ENCODE measurements around the gene ASH1L.
"Not testable (repeated sequence)": the region's sequence is repeated elsewhere in the genome, so short reads cannot be mapped to it uniquely, and the experiment has no call there.

The ASH1L gene

DNA sequence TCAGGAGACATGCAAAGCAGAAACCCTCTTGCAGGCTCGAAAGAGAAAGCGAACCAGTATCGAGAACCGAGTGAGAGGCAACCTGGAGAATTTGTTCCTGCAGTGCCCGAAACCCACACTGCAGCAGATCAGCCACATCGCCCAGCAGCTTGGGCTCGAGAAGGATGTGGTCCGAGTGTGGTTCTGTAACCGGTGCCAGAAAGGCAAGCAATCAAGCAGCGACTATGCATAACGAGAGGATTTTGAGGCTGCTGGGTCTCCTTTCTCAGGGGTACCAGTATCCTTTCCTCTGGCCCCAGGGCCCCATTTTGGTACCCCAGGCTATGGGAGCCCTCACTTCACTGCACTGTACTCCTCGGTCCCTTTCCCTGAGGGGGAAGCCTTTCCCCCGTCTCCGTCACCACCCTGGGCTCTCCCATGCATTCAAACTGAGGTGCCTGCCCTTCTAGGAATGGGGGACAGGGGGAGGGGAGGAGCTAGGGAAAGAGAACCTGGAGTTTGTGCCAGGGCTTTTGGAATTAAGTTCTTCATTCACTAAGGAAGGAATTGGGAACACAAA lies 128.7 kb downstream of the ASH1L start:
- DNase-seq: not testable (repeated sequence)

GRCh38 chr1:155433128-155433830 lies 129.3 kb downstream of the ASH1L start:
- DNase-seq: not testable (repeated sequence)

- DNase-seq: no peak
These were observed 138.5 kb downstream of the ASH1L start for GRCh38 chr1:155424091-155424490.

DNA sequence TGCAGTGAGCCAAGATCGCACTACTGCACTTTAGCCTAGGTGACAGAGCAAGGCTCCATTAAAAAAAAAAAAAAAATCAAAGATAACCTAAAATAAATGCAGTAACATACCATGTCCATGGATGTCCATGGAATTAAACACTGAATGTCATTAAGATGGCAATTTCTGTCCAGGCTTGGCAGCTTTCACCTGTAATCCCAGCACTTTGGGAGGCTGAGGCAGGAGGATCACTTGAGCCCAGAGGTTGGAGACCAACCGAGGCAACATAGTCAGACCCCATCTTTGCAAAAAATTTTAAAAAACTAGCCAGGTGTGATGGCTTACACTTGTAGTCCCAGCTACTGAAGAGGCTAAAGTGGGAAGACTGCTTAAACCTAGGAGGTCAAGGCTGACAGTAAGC lies 141.8 kb downstream of the ASH1L start:
- no peak for DNase-seq

DNA sequence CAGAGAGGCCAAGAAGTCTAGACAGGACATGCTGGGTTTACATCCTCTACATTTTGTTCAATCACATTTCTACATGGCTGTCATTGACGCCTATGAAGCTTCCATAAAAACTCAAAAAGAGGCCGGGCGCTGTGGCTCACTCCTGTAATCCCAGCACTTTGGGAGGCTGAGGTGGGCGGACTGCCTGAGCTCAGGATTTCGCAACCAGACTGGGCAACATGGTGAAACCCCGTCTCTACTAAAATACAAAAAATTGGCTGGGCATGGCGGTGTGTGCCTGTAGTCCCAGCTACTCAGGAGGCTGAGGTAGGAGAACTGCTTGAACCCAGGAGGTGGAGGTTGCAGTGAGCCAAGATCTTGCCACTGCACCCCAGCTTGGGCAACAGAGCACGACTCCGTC lies 150.8 kb downstream of the ASH1L start:
- DNase-seq: not testable (repeated sequence)

GRCh38 chr1:155410931-155411330 lies 151.7 kb downstream of the ASH1L start:
- no peak for DNase-seq

- DNase-seq: no peak
These were observed 165.6 kb downstream of the ASH1L start for GRCh38 chr1:155396874-155397476.

DNA sequence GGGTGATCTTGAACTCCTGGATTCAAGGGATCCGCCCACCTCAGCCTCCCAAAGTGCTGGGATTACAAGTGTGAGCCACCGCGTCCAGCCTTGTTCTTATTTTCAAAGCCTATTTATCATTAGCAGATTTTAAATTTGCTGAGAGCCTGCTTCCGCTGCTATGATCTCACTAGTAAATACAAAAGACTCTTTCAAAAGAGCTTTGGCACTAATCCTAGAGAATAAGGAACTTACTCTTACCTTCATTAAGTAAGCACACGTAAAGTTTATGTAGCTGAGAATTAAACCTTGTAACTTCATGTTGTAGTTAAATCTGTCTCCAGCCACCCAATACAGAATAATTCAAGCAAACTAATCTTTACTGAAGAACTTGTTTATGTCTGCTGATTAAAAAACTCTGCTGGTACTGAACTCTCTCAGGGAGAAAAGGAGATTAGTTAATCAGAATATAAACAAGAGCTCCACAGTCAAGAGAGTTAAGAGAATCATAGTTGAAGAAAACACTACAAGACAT lies 169.6 kb downstream of the ASH1L start:
- no peak for DNase-seq

- no peak for DNase-seq
These were observed 172.8 kb downstream of the ASH1L start for GRCh38 chr1:155389826-155390225.

DNA sequence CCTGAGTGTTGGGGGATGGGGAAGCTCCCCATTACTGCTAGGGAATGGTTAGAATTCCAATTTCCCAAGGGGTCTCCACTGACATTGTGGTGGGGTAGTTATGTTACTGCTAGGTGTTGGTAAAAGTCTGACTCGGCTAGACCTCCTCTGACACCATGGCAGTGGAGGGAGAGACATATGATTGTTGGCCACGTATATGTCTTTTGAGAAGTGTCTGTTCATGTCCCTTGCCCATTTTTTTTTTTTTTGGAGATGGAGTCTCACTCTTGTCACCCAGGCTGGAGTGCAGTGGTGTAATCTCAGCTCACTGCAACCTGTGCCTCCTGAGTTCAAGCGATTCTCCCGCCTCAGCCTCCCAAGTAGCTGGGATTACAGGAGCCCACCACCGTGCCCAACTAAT lies 176.8 kb downstream of the ASH1L start:
- not testable (repeated sequence) for DNase-seq

DNA sequence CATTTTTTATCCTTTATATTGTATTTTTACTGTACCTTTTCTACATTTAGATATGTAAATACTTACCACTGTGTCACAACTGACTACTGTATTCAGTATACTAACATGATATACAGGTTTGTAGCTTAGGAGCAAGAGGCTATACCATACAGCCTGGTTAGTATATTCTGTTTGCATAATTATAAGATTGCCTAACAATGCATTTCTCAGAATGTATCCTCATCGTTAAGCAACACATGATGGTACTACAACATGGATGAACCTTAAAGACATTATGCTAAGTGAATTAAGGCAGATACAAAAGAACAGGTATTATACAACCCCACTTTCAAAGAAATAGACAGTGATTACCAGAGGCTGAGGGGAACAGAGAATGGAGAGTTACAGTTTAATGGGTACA lies 179.2 kb downstream of the ASH1L start:
- no peak for DNase-seq

GRCh38 chr1:155379631-155380090 lies 182.9 kb downstream of the ASH1L start:
- no peak for DNase-seq

DNA sequence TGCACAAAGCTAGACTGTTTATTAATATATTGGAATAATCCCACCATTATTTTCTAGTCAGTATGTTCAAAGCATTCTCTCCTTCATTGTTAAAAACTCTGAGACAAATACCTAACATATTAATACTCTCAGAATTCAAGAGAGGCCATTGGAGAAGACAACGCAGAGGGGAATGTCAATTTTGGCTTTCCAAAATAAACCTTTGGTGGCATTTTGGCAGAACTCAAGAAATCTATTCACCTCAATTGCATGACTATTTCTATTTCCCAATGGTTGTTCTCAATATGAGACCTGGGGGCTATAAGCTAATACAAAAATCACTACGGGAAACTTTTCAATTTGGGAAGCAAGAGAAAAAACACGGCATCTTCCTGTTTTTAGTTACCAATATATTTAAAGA lies 183.4 kb downstream of the ASH1L start:
- DNase-seq: no peak

- DNase-seq: no peak
These were observed 202.6 kb downstream of the ASH1L start for GRCh38 chr1:155360051-155360450.

- no peak for DNase-seq
These were observed 210.0 kb downstream of the ASH1L start for GRCh38 chr1:155352631-155353030.

DNA sequence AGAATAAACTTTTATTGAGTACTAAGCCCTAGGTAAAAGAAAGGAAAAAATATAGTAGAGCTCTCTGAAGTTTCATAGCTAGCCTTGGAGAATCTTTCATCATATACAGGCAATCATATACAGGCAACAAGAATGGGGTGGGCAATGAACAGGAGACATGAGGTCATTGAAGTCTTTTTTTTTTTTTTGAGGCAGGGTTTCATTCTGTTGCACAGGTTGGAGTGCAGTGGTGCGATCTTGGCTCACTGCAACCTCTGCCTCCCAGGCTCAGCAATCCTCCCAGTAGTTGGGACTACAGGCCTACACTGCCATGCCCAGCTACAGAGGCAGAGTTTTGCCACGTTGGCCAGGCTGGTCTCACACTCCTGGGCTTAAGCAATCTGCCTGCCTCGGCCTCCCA lies 219.8 kb downstream of the ASH1L start:
- DNase-seq: no peak

DNA sequence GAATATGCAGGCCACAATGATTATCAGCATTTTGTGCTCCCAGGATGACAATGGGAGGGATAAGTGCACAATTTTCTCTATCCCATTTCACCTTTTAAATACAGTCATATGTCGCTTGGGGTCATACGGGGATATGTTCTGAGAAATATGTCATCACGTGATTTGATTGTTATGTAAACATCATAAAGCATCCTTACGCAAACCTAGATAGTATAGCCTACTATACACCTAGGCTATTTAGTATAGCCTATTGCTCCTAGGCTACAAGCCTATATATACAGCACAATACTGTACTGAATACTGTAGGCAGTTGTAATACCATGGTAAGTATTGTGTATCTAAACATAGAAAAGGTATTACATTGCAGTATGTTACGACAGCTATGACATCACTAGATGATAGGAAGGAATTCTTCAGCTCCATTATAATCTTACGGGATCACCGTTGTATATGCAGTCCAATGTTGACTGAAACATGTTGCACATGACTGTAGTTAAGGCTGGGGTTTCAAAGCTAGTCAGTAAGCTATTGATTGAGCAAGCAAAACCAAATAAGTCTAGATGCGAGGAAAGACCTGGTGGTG lies 223.0 kb downstream of the ASH1L start:
- DNase-seq: no peak

DNA sequence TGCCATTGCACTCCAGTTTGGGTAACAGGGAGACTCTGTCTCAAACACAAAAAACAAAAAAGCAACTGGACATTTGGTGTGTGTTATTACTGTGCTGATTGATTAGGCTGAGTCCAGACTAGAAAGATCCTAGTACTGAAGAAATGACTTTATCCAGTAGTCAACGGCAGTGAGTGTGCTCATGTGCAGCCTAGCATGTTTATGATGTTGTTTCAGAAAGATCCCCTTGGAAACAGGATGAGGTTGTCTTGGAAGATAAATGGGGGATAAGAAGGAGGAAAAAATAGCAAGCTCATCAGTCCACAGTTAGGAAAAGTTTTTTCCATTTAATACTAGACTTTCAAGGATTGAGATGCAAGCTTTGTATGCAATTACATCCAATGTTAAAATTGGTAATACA lies 227.6 kb downstream of the ASH1L start:
- DNase-seq: no peak

DNA sequence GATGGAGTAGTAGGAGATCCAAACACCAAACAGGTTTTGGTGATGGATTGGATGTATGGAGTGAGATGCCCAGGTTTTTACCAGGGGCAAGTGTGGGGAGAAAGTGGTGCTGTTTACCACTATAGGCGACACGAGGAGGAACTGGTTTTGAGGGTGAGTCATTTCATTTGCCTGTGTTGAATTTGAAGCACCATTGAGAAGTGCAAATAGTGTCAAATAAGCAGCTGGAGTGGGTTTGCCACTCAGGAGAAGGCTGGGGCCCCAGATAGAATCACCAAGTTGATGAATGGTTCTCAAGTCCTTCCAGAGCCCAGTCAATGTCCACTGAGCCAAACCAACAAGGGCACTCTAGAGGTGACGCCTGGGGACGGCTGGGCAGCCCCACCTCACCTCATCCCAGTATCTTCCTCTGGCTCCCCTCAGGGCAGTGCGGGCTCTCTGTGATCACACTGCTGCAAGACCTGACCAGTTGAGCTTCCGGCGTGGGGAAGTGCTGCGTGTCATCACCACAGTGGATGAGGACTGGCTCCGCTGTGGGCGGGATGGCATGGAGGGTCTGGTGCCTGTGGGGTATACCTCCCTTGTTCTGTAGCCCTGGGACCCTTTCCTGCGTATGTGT lies 232.5 kb downstream of the ASH1L start:
- DNase-seq: no peak

- DNase-seq: not testable (repeated sequence)
These were observed 233.7 kb downstream of the ASH1L start for GRCh38 chr1:155328856-155329255.

DNA sequence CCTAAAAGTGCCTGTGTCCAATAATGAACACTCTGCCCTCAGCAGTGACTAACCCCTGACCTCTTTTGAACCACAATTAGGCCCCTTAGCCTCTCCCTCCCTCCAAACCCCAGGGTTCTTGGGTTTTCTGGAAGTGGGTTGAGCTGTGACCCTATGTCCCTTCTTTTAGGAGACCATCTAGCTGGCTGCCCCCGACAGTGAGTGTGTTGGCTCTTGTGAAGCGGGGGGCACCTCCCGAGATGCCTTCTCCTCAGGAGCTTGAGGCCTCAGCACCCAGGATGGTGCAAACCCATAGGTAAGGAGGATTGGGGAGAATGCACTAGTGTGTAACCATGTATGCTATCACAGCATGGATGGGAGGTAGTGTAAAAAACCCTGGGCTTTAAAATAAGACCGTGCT lies 234.6 kb downstream of the ASH1L start:
- DNase-seq: no peak

- DNase-seq: no peak
These were observed 236.0 kb downstream of the ASH1L start for GRCh38 chr1:155326631-155327037.

DNA sequence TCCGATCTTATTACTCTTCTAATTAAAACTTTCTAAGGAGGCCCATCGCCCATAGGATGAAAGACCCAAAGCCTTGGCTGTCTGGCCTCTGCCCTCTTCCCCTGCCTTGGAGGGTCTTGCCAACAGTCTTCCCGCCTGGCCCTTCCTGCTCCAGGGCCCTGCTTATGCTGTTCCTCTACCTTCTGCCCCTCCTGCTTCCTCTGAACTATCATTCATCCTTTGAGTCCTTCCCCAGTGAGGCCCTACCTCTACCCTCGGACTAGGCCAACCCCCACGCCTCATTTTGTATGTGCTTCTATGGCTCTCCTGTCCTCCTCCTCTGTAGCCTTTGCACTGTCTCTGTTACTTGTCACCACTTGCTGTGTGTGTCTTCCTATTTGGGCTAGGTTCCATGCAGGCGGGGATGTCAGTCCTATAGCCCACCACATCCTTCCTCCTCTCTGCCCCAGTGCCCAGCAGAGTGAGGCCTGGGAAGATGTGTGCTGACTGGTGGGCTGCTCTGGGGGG lies 236.5 kb downstream of the ASH1L start:
- DNase-seq: no peak

Measured in CD4-positive, alpha-beta T cell treated with Interleukin-17A for 4 hours (primary cell).